SIG-M5 (cell line): ENCODE results near the gene PDE8A.
"Not testable (repeated sequence)": the region's sequence is repeated elsewhere in the genome, so short reads cannot be mapped to it uniquely, and the experiment has no call there.

Source experiments
- DNase-seq: peaks from one replicate; lab custom pipeline; 2025; lab: John Stamatoyannopoulos, UW

The PDE8A gene

DNA sequence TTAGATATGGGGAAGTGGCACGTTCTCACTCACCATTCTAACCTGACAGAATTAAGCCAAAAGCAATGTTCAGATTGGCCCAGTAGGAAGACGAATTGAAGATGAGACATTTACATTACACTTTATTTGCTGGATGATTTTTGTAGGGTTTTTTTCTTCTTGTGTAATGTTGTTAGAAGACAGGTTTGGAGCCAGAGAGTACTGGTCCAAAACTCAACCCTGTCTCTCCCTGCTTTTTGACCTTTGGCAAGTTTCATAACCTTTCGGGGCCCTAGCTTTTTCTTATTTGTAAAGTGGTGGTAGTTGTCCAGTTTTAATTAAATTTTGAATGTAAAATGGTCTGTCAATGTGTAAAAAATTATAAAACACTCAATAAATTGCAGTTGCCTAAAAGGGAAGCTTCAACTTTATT lies 29.5 kb downstream of the PDE8A start:
- DNase-seq = no peak

DNA sequence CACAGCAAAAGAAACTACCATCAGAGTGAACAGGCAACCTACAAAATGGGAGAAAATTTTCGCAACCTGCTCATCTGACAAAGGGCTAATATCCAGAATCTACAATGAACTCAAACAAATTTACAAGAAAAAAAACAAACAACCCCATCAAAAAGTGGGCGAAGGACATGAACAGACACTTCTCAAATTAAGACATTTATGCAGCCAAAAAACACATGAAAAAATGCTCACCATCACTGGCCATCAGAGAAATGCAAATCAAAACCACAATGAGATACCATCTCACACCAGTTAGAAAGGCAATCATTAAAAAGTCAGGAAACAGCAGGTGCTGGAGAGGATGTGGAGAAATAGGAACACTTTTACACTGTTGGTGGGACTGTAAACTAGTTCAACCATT lies 30.1 kb downstream of the PDE8A start:
- not testable (repeated sequence) for DNase-seq

DNA sequence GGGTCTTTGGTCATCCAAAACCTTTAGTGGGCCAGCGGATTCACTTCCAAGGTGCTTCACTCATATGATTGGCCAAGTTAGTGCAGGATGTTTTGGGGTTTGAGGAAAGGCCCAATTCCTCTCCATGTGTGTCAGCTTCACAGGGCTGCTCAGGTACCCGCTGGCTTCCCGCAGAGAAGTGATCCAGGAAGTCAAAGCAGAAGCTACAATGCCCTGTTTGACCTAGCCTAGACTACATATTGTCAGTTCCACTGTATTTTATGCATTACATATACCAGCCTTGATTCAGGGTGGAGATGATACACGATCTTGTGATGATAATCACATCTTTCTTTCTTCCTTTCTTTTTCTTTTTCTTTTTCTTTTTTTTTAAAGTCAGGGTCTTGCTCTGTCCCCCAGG lies 32.1 kb downstream of the PDE8A start:
- no peak for DNase-seq

DNA sequence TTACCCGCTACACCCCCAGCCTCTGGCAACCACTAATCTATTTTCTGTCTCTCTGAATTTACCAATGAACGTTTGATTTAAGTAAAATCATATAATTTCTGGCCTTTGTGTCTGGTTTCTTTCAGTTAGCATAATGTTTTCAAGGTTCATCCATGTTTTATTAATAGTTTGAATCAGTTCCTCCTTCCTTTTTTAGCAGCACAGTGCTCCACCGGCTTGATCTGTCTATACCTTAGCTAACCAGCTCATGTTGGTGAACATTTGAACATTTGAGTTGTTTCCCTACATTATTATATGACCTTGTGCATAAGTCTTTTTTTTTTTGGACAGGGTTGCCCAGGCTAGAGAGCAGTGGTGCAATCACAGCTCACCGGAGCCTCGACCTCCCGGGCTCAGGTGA lies 33.3 kb downstream of the PDE8A start:
- no peak for DNase-seq

DNA sequence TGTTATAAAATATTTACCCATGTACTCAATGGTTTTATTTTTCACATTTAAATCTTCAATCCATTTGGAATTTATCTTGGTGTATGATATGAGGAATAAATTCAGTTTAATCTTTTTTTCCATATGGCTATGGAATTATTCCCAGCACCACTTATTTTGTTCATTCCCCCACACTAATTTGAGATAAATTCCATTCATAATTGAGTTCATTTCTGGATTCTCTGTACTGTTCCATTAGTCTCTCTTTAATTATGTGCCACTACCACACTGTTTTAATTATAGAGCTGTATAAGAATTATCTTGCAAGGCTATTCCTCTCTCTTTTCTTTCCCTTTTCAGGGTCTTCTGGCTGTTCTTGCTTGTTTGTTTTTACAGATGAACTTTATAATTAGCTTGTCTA lies 34.6 kb downstream of the PDE8A start:
- no peak for DNase-seq

DNA sequence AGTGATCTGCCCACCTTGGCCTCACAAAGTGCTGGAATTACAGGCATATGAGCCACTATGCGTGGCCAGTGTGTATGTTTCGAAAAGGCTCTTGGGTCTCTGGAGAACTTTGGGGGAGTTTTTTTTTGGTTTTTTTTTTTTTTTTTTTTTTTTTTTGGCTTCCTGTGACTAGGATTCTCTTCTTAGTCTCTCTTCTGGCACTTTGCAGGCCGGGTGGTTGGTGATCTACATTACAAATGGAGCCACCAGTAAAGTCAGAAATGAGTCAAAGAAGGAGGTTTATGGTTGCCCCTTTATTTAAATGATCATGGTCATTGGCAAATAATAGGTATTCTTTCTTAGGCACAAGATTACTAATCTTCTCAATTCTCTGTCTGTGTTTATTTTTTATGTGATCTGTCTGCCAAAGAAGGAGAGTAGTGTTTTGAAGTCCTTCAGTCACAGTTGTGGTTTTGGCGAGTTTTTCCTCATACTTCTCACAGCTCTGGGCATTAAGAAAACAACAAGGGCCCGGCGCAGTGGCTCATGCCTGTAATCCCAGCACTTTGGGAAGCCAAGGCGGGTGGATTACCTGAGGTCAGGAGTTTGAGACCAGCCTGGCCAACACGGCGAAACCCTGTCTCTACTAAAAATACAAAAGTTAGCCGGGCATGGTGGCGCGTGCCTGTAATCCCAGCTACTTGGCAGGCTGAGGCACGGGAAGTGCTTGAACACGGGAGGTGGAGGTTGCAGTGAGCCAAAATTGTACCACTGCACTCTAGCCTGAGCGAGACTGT lies 38.3 kb downstream of the PDE8A start:
- no peak for DNase-seq

DNA sequence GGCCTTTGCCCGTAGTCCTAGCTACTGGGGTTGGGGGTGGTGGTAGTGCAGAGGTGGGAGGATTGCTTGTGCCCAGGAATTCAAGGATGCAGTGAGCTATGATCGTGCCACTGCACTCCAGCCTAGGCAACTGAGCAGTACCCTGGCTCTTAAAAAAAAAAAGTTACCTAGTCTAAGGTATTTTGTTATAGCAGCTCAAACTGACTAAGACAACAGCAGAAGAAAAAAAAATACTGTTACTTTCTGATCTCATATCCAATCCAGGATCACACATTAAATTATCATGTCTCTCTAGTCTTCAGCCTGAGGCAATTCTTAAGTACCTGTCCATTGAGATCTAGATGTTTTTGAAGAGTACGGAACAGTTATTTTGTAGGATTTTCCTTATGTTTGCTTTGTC lies 39.8 kb downstream of the PDE8A start:
- no peak for DNase-seq

DNA sequence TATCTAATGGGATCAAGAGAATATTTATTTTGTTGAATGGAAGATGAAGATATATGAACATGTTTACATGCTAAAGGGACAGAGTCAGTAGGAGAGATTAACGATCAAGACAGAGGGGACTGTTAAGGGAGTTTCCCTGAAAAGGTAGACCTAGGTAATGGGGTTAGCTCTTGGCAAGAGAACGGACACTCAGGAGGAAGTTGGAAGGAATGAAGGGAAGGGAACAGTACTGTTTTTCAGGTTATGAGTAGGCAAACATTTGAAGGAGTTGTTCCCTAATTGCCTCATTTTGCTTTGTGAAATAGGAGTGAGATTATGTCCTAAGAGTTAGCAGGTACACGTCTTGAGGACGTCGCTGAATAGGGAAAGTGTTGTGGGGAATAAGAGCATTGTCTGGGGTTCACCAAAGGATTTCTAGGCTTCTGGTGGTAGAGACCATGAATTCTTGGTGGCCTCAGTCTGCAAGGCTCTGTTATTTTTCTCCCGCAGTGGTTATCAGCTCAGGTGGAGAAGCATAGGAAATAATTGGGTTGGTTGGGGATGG lies 41.3 kb downstream of the PDE8A start:
- no peak for DNase-seq

DNA sequence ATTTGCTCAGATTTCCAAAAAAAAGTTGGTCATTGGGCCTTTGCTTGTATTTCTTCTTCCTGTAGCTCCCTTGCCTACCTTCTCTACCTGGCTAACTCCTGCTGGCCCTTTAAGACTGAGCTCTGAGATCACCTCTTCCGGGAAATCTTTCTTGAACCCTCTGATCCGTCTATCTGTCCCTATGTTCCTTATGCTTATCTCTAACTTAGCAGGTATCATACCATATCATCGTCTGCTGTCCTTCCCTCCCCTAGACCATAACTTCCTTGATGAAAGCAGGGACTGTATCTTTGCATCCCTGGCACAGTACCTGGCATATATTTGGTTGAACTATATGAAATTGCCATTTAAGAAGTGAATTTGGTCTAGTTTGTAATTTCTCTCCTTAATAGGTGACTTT lies 42.3 kb downstream of the PDE8A start:
- DNase-seq = no peak

DNA sequence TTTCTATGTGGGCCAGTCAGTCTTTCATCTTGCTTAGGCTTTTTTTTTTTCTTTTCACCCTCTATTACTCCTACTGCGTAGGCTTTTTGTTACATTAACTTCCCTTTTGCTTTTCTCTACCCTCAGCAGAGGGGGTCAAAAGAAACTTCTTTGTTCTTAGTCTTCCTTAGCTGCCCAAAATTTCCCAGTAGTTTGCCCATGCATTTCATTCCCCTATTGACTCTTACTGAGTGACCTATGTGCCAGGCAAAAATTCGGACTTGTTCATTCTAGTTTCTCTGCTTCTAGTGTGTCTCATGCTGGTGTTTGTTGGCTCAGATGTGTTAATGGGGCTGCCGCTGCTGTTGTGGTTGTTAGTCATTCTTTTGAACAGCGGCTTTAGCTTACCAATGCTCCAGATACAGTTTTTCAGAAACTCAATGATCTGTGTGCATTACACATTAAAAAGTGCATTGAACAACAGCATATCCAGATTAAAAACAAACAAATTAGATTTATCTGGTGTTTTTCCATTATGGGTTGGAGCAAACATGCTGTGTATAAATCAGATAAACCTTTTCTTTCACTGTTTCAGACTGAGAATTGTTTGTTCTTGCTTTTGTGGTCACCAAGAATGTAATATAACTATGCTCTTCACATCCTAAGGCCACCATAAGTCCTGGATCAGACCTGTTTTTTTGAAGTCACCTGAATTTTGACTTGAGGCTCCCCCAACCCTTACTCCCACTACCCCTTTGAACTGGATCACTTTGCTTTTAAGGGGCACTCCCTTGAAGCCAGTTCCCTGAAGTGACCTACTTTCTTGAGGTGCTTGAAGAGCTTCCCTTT lies 43.1 kb downstream of the PDE8A start:
- DNase-seq = no peak

DNA sequence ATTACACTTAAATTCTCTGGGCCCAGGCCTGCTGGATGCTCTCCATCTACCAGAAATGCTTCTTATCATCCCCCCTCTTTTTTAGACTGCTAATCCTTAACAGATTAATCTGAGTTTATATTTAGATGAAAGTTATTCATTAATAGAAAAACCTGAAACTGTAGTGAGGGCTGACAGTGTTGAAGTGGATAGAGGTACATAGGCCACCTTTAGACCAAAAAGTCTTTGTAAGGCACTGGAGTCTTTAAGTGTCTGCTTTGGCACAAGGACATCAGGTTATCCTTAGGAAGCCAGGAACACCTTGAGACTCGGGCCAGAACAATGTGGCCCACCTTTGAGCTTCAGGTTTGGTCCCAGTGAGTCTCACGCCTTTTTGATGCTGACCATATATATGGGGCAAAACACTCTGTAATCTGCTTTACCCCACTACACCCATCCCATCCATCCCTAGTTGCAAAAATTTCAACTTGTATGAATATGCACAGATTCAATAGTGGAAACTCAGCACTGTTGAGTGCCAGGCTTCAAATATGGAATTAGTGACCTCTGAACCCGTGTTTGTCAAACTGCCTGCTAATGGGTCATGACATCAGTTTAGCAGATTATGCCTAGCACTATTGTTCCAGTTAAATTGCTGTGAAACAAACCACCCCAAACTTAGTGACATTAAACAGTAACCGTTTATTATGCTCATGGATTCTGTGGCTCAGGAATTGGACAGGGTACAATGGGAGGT lies 44.0 kb downstream of the PDE8A start:
- DNase-seq = no peak

DNA sequence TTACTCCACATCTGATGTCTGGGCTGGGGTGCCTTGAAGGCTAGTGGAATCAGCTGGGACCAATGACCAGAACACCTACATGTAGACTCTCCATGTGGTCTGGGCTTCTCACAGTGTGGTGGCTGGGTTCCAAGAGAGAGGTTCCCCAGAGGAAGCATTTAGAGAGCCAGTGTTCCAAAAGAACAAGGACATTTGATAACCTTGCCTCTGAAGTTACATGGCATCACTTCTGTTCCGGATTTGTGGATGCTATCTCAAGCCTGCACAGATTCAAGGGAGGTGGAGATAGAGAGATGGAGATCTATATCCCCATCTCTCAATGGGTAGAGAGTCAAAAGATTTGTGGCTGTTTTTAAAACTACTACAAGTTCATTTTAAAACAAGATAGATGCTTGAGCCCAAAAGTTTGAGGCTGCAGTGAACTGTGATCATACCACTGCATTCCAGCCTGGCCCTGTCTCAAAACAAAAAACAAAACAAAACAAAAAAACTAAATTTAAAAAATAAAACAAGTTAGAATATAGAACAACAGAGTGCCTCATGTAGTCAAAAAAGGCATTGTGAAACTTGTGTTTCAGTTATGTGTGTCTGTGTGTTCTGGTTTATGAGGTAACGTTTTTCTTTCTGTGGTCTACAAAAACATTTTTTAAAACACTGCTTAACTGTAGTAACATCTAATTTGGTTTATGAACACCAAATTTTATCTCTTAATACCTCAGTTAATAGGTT lies 44.8 kb downstream of the PDE8A start:
- no peak for DNase-seq

DNA sequence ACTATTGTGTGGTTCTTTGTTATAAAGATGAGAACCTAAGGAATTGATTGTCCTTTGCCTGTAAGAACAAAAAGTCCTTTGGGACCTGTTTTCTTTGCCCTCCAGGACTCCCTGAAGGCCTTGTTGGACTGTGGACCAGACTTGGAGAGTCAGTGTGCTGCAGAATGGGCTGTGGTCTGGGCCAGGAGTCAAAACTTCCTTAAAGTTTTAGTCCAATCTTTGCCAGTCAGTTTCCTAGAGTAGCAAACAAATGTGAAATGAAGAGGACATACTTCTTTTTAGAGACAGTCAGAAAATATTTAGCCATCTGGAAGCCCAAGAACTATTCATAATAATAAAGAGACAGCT lies 45.4 kb downstream of the PDE8A start:
- DNase-seq = no peak

DNA sequence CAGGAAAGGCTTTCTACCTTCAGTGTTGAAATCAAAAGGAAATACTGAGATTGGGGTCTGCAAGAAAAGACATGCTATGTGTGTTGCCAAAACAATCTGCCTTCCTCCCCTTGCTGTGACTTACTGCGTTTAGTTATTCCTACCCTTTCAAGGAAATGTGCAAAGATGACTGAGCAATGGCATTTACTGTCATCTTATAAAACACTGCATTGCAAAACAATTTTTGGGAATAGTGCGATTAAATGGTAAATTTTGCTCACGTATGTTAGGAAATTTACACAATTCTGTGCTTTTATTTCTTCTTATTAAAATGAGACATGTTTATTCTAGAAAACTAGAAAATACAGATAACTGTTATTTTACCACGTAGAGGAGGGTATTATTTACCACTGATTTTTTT lies 45.8 kb downstream of the PDE8A start:
- no peak for DNase-seq

DNA sequence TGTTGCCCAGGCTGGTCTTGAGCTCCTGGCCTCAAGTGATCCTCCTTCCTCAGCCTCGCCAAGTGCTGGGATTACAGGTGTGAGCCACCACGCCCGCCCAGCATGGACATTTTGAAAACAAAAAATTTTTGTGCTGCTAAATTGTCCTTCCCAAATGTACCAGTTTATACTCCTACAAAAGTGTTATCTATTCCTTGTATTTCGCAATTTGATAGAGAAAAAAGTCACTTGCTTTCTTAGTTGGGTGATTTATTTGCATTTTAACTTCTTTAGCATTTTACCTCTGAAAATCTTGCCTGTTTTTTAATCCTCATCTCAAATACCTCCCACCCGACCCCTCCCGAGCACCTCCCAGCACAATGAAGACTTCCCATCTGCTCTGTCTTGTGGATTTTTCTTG lies 46.8 kb downstream of the PDE8A start:
- no peak for DNase-seq

DNA sequence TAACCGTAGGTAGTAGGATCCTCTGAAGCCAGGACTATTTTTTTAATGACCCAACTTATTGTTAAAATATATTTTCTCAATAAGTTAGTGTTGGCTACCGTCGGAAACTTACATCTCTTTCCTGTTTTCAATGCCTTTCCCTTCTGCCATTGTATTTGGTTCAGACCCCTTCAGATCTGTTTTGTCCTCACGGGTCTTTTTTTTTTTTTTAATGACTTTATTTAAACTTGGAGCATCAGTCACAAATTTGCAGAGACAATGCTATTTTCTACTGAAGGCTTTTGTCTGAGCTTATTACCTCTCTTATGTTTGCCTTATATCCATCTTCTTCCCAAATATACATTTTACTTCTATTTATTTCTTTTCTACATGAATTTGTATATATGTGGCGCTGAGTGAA lies 47.6 kb downstream of the PDE8A start:
- DNase-seq = no peak

DNA sequence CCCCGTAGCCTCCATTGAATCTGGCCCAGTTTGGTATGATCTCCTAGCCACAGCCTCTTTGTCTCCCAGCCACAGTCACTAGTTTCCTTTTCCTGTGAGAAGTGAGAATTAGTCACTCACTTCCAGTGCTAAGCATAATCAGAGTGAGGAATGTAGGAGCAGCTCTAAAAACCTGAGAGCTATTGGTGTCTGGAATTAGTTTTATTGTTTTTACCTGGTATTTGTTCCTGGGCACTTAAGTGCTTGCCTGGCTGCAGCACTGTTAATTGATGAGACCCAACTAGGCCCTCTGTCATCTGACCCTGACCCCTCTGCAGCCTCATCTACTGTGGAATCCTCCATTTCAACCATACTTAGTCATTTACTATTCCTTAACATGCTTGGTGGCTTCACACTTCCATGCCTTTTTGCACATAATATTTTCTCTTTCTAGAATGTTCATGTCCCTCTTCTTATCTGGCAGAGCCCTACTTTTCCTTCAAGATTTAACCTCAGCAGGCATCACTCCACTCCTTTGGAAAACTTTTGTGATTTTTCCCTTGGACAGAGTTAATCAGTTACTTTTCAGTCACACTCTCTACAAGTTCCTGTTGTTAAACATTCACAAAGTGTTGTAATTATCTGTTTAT lies 48.8 kb downstream of the PDE8A start:
- DNase-seq = no peak

DNA sequence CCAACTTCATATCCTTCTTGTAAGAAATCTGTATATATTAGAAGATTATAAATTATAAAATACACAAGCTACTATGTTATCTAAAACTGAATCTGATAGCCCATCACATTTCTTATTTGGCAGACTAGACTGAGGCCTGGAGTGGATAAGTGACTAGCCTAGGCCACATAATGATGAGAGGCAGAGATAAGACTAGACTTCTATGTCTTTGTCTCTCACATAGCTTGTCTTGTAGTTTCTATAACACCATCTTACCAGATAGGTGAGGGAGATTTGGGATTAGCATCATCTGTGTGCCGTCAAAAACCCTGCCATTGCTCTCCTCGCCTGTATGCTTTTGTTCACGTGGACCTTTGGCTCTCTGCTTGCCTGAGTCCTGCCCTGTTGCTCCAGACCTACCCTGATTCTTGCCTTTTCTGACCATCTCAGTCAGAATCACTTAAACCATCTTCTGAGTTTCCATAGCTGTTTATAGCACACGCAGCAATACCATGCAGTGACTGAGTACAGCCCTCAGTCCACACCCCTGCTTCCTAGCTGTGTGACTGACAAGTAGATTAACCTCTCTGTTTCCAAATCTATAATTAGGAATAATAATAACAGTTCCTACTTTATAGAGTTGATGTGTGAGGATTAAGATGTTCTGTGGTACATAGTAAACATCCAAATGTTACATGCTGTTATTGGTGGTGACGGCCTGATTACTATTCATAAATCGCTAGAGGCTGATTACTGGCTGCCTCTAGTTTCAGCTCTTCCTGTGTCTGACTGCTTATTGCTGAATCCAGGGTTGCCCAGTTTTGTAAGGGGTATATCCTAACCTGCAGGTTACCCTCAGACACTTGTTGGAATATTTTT lies 49.7 kb downstream of the PDE8A start:
- DNase-seq = no peak

DNA sequence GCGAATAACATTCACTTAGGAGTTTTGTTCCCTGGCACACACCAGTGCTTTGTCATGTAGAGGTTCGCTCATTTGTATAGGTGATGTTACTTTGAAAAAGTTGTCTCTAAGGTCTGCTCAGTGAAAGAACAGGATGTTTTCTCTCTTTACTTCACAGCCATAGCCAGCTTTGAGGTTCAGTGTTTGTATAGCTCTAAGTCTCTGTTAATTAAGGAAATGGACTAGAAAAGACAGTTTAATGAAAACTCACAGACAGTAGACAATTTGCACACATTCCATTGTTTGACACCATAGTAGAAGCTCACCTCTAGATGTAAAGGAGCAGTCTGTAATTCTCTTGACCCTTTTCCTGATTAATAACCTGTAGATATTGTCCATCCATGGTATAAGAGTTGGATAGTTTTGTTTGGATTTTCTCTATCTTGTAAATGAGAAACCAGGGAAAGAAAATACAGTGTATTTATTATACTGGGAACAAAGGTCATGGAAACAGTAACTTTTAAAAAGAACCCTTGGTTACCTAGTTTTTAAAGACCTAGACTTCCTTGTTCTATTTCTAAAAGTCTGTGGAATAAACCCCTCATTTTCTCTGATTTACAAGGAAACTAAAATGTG lies 50.4 kb downstream of the PDE8A start:
- no peak for DNase-seq

DNA sequence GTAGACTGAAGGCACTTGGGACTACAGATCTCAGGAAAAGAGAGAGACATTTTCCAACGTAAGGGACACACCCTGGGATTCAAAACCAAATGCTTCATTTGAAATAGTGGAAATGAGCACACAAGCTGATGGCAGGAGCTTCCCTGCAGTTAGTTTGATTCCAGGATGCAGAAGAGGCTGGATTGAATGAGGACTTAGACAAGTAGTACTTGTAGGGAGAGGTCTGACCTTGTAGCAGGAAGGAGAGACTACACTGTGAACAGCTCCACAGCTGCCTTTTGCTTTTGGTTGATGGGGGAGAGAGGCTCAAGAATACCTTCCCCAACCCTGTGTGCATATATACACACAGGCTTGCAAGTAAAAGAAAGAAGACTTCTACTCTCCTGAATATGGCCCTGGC lies 51.5 kb downstream of the PDE8A start:
- no peak for DNase-seq
